ENCODE results near the gene MELK.

Gene MELK

GRCh38 chr9:36686471-36686870 is 113.8 kb downstream of the MELK start:
- no peak overlapping the region for H3K4me3 ChIP-seq (ENCODE audit: low read depth, low read length)
- TF ChIP-seq CTCF (IDR thresholded peaks at IDR 0.05; ENCODE audit: insufficient read depth, low read depth, low read length, missing control alignments) = no peak
- no peak for DNase-seq (ENCODE audit: low read depth)

GRCh38 chr9:36690412-36691168 is 117.9 kb downstream of the MELK start:
- no peak for DNase-seq (ENCODE audit: low read depth)
- H3K4me3 ChIP-seq (ENCODE audit: low read depth, low read length) = no peak overlapping the region
- TF ChIP-seq CTCF (IDR thresholded peaks at IDR 0.05; ENCODE audit: insufficient read depth, low read depth, low read length, missing control alignments) = no peak

GRCh38 chr9:36691671-36692070 is 119.0 kb downstream of the MELK start:
- DNase-seq (ENCODE audit: low read depth) = no peak
- TF ChIP-seq CTCF (IDR thresholded peaks at IDR 0.05; ENCODE audit: insufficient read depth, low read depth, low read length, missing control alignments) = no peak
- H3K4me3 ChIP-seq (ENCODE audit: low read depth, low read length) = no peak overlapping the region

GRCh38 chr9:36698984-36699383 is 126.3 kb downstream of the MELK start:
- no peak overlapping the region for H3K4me3 ChIP-seq (ENCODE audit: low read depth, low read length)
- TF ChIP-seq CTCF (IDR thresholded peaks at IDR 0.05; ENCODE audit: insufficient read depth, low read depth, low read length, missing control alignments) = no peak
- DNase-seq (ENCODE audit: low read depth) = no peak

- no peak overlapping the region for H3K4me3 ChIP-seq (ENCODE audit: low read depth, low read length)
Observed at GRCh38 chr9:36704148-36704547, 131.5 kb downstream of the MELK start.

GRCh38 chr9:36713515-36714490 is 141.1 kb downstream of the MELK start:
- no peak for TF ChIP-seq CTCF (IDR thresholded peaks at IDR 0.05; ENCODE audit: insufficient read depth, low read depth, low read length, missing control alignments)
- H3K4me3 ChIP-seq (ENCODE audit: low read depth, low read length) = no peak overlapping the region
- no peak for DNase-seq (ENCODE audit: low read depth)

More at GRCh38 chr9:36704148-36704547, 131.5 kb downstream of the MELK start:
- no peak for DNase-seq (ENCODE audit: low read depth)
- TF ChIP-seq CTCF (IDR thresholded peaks at IDR 0.05; ENCODE audit: insufficient read depth, low read depth, low read length, missing control alignments) = no peak

All from GM12865 (cell line).